K562 (cell line): Measurements from ENCODE around the gene MYLK2. TPM values are rescaled to one million over a fixed set of nuclear protein-coding genes. Genes with fewer than 3 reads are reported as not detected.

ENCODE experiments used
- DEAF1 ChIP-seq: fragments of 450-650 bp; formaldehyde crosslinking; IDR thresholded peaks from 2 replicates; pipeline ENCODE4 v1.4.0; 2020; ENCODE audit warnings: mild to moderate bottlenecking, moderate library complexity
- FOXM1 ChIP-seq, 2 experiments: fragments of 450-650 bp in 1 of 2; sonication (generic) in 1 of 2; formaldehyde crosslinking in 1 of 2; IDR thresholded peaks; 2 replicates each; pipeline versions ENCODE4 v1.6.1 to v1.9.0; 2017 to 2022; ENCODE audit warnings: low read depth in 2 of 2, mild to moderate bottlenecking in 2 of 2, missing genetic modification reagents in 1 of 2, moderate library complexity in 1 of 2
- KAT7 ChIP-seq: sonication (generic); formaldehyde crosslinking; IDR thresholded peaks from 2 replicates; pipeline ENCODE4 v1.8.0; 2022; ENCODE audit warnings: missing genetic modification reagents, mild to moderate bottlenecking, borderline replicate concordance
- NKRF ChIP-seq: fragments of 450-650 bp; IDR thresholded peaks from 2 replicates; pipeline ENCODE4 v1.6.1; 2016; ENCODE audit warnings: borderline replicate concordance
- PHF21A ChIP-seq: fragments of 450-650 bp; IDR thresholded peaks from 2 replicates; pipeline ENCODE4 v1.6.1; 2017; ENCODE audit warnings: low read depth, borderline replicate concordance
- SAFB2 ChIP-seq: fragments of 200-400 bp; formaldehyde crosslinking; IDR thresholded peaks from 2 replicates; pipeline ENCODE4 v1.6.1; 2018; ENCODE audit warnings: borderline replicate concordance, low read length, low read depth, moderate library complexity; ENCODE audit not compliant: severe bottlenecking
- SNAPC5 ChIP-seq: fragments of 250-450 bp; sonication (Bioruptor Pico); IDR thresholded peaks from 2 replicates; pipeline ENCODE4 v1.8.0; 2021; ENCODE audit warnings: moderate library complexity, mild to moderate bottlenecking, inconsistent platforms
- ZFP36 ChIP-seq: fragments of 150-350 bp; IDR thresholded peaks from 2 replicates; pipeline ENCODE4 v1.6.1; 2018; ENCODE audit warnings: low read length, low read depth; ENCODE audit not compliant: partially characterized antibody
- ZNF347 ChIP-seq: fragments of 450-650 bp; formaldehyde crosslinking; IDR thresholded peaks from 2 replicates; pipeline ENCODE4 v1.4.0; 2020; ENCODE audit warnings: low read depth, mild to moderate bottlenecking, moderate library complexity
- ZNF407 ChIP-seq: fragments of 450-650 bp; IDR thresholded peaks from 2 replicates; pipeline ENCODE4 v1.6.1; 2016; ENCODE audit warnings: low read depth
- ZNF785 ChIP-seq: fragments of 250-450 bp; sonication (Bioruptor Pico); IDR thresholded peaks from 2 replicates; pipeline ENCODE4 v1.4.0; 2020; ENCODE audit warnings: mild to moderate bottlenecking
- polyA plus RNA-seq, 8 experiments: library from polyadenylated mRNA; depleted of rRNA in 4 of 8; stranded (reverse) in 5 of 8; unstranded in 3 of 8; fragments of >200 nt; fragmentation: Nextera tagmentation in 2 of 8; fragmentation: Illumina TruSeq in 1 of 8; extraction: Ambion mirVana in 2 of 8; extraction: Trizol in 1 of 8; gene quantifications; 2 replicates each; pipeline versions ENCODE4 v1.2.1 to v1.2.3, GENCODE V29; 2011 to 2014; ENCODE audit warnings: inconsistent platforms in 1 of 8, missing spikeins in 1 of 8
- total RNA-seq, 7 experiments: library from RNA; depleted of rRNA in 6 of 7; stranded (reverse); fragments of >200 nt in 6 of 7; fragmentation: Illumina TruSeq in 2 of 7; extraction: Trizol in 2 of 7; gene quantifications; 2 replicates each; pipeline versions ENCODE4 v1.2.1 to v1.2.3, GENCODE V29; 2011 to 2021; ENCODE audit warnings: low replicate concordance in 1 of 7

MYLK2 gene
- total and polyA plus RNA-seq, 9 of the 15 experiments (the other 6 are each of a cell fraction or from before 2014, with no cell fraction given), result 0.07 to 0.53 (median 0.18) TPM; not detected in 2

GRCh38 chr20:31835977-31836852 lies 17.1 kb downstream of the MYLK2 start (continued):
- no peak for TF ChIP-seq FOXM1 (IDR thresholded peaks at IDR 0.05; ENCODE audit: low read depth)
- TF ChIP-seq FOXM1 (CRISPR knock-in tag; IDR thresholded peaks at IDR 0.05; ENCODE audit: low read depth), result 0 out of 2 replicates have a peak, but pooled peaks have one; percentile 41
- TF ChIP-seq ZNF347 (CRISPR knock-in tag), result no peak
- no peak for TF ChIP-seq PHF21A
- no peak for TF ChIP-seq ZNF785 (CRISPR knock-in tag)
- TF ChIP-seq ZNF407, result no peak
- TF ChIP-seq SAFB2, result no peak
- no peak for TF ChIP-seq SNAPC5 (CRISPR knock-in tag)
- TF ChIP-seq ZFP36, result peak; percentile 64
- TF ChIP-seq DEAF1 (CRISPR knock-in tag), result no peak
- no peak for TF ChIP-seq NKRF
- TF ChIP-seq KAT7 (CRISPR knock-in tag), result no peak
